ENCODE data around the gene ZFP30.

Gene ZFP30

GRCh38 chr19:37655689-37656371, 565 bp upstream of the ZFP30 start:
- peak overlapping the region; percentile 92 for H3K27ac ChIP-seq
- no peaks in the 10 kb centered on the region for H3K27me3 ChIP-seq (ENCODE audit: control insufficient read depth, insufficient read depth, low read length)
- TF ChIP-seq CTCF (IDR thresholded peaks at IDR 0.05) = no peak
- H3K4me2 ChIP-seq (ENCODE audit: low read length) = peak overlapping the region; percentile 86
- H3K36me3 ChIP-seq (ENCODE audit: control insufficient read depth, insufficient read depth, low read length) = no peaks in the 10 kb centered on the region
- peak overlapping the region; percentile 82 for H2AFZ ChIP-seq
- peaks cover 3% of the 10 kb centered on the region for H3K4me1 ChIP-seq
- H3K4me3 ChIP-seq (ENCODE audit: low read depth, low read length) = peak overlapping the region; percentile 89
- peaks cover 10% of the 10 kb centered on the region for H3K79me2 ChIP-seq
- peak overlapping the region; percentile 64 for H3K9ac ChIP-seq
- H3K9me3 ChIP-seq (ENCODE audit: control insufficient read depth, low read length) = no peaks in the 10 kb centered on the region

- H3K9ac ChIP-seq = peak overlapping the region; percentile 64
- H3K4me1 ChIP-seq = peaks cover 3% of the 10 kb centered on the region
- peaks cover 20% of the 10 kb centered on the region for H3K79me2 ChIP-seq
- no peaks in the 10 kb centered on the region for H3K9me3 ChIP-seq (ENCODE audit: control insufficient read depth, low read length)
- H3K27me3 ChIP-seq (ENCODE audit: control insufficient read depth, insufficient read depth, low read length) = no peaks in the 10 kb centered on the region
- H3K36me3 ChIP-seq (ENCODE audit: control insufficient read depth, insufficient read depth, low read length) = no peaks in the 10 kb centered on the region
- peak overlapping the region; percentile 82 for H2AFZ ChIP-seq
- peak overlapping the region; percentile 92 for H3K27ac ChIP-seq
- TF ChIP-seq CTCF (IDR thresholded peaks at IDR 0.05) = no peak
- H3K4me2 ChIP-seq (ENCODE audit: low read length) = peak overlapping the region; percentile 86
- peak overlapping the region; percentile 89 for H3K4me3 ChIP-seq (ENCODE audit: low read depth, low read length)
Observed at GRCh38 chr19:37654629-37655300, 500 bp downstream of the ZFP30 start.

GRCh38 chr19:37654118-37654517, 1.1 kb downstream of the ZFP30 start:
- H3K79me2 ChIP-seq = peaks cover 27% of the 10 kb centered on the region
- peak overlapping the region; percentile 92 for H3K27ac ChIP-seq
- peak overlapping the region; percentile 86 for H3K4me2 ChIP-seq (ENCODE audit: low read length)
- H3K9ac ChIP-seq = peak overlapping the region; percentile 64
- no peak for TF ChIP-seq CTCF (IDR thresholded peaks at IDR 0.05)
- H2AFZ ChIP-seq = peak overlapping the region; percentile 82
- H3K27me3 ChIP-seq (ENCODE audit: control insufficient read depth, insufficient read depth, low read length) = no peaks in the 10 kb centered on the region
- H3K36me3 ChIP-seq (ENCODE audit: control insufficient read depth, insufficient read depth, low read length) = no peaks in the 10 kb centered on the region
- no peaks in the 10 kb centered on the region for H3K9me3 ChIP-seq (ENCODE audit: control insufficient read depth, low read length)
- H3K4me1 ChIP-seq = peaks cover 3% of the 10 kb centered on the region
- H3K4me3 ChIP-seq (ENCODE audit: low read depth, low read length) = peak overlapping the region; percentile 89

- Histone ChIP-seq H3K9ac (no peak overlapping the region), H3K9me3 (ENCODE audit: control insufficient read depth, low read length) (peaks cover 28% of the 10 kb centered on the region), H3K4me2 (ENCODE audit: low read length) (no peak overlapping the region), H3K27me3 (ENCODE audit: control insufficient read depth, insufficient read depth, low read length) (no peaks in the 10 kb centered on the region), H3K4me1 (no peaks in the 10 kb centered on the region), H2AFZ (no peak overlapping the region), H3K36me3 (ENCODE audit: control insufficient read depth, insufficient read depth, low read length) (peaks cover 28% of the 10 kb centered on the region), H3K79me2 (no peaks in the 10 kb centered on the region), H3K4me3 (ENCODE audit: low read depth, low read length) (no peak overlapping the region), H3K27ac (no peak overlapping the region)
- TF ChIP-seq CTCF (IDR thresholded peaks at IDR 0.05) = no peak
Observed at GRCh38 chr19:37635076-37636056, 19.9 kb downstream of the ZFP30 start.
